Panc1 (cell line): Measurements from ENCODE around the gene CDAN1.

ENCODE experiments used
- POLR2AphosphoS5 ChIP-seq: IDR thresholded peaks from 2 replicates; pipeline ENCODE4 v1.6.1; 2012; ENCODE audit warnings: mild to moderate bottlenecking, low read depth, low read length, moderate library complexity
- SIN3A ChIP-seq: IDR thresholded peaks from 2 replicates; pipeline ENCODE4 v1.6.1; 2012; ENCODE audit warnings: low read depth, mild to moderate bottlenecking, low read length, moderate library complexity, borderline replicate concordance; ENCODE audit not compliant: insufficient read depth
- TCF7L2 ChIP-seq: IDR thresholded peaks from 2 replicates; pipeline ENCODE4 v1.6.1; 2011; ENCODE audit warnings: mild to moderate bottlenecking, low read depth, low read length, inconsistent platforms
- TF ChIP-seq, protein P1 (sequence below): fragments of 450-650 bp; IDR thresholded peaks from 2 replicates; pipeline ENCODE4 v1.5.1; 2017; ENCODE audit warnings: mild to moderate bottlenecking
- TF ChIP-seq, protein P2 (sequence below), 2 experiments: IDR thresholded peaks; 2 replicates each; pipeline ENCODE4 v1.6.1; 2011 to 2012; ENCODE audit warnings: low read depth in 2 of 2, control low read depth in 1 of 2, low read length in 1 of 2, mild to moderate bottlenecking in 1 of 2, moderate library complexity in 1 of 2; ENCODE audit not compliant: insufficient read depth in 1 of 2

DNA sequence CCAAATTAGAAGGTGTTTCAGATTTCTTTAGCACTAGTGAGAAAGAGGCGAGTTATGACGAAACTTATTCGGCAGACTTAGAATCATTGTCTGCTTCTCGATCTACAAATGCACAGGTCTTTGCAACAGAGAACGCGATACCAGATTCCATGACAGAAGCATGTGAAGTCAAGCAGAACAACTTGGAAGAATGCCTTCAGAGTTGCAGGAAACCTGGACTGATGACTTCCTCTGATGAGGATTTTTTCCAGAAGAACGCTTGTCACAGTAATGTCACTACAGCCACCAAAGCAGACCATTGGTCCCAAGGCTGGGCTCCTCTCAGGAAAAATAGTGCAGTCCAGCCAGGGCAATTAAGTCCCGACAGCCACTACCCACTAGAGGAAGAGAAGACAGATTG is 50.6 kb downstream of the CDAN1 start:
- TF ChIP-seq, protein P1, sequence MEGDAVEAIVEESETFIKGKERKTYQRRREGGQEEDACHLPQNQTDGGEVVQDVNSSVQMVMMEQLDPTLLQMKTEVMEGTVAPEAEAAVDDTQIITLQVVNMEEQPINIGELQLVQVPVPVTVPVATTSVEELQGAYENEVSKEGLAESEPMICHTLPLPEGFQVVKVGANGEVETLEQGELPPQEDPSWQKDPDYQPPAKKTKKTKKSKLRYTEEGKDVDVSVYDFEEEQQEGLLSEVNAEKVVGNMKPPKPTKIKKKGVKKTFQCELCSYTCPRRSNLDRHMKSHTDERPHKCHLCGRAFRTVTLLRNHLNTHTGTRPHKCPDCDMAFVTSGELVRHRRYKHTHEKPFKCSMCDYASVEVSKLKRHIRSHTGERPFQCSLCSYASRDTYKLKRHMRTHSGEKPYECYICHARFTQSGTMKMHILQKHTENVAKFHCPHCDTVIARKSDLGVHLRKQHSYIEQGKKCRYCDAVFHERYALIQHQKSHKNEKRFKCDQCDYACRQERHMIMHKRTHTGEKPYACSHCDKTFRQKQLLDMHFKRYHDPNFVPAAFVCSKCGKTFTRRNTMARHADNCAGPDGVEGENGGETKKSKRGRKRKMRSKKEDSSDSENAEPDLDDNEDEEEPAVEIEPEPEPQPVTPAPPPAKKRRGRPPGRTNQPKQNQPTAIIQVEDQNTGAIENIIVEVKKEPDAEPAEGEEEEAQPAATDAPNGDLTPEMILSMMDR, result no peak
- TF ChIP-seq SIN3A (no peak), POLR2AphosphoS5 (no peak), TCF7L2 (no peak)
- TF ChIP-seq, protein P2, sequence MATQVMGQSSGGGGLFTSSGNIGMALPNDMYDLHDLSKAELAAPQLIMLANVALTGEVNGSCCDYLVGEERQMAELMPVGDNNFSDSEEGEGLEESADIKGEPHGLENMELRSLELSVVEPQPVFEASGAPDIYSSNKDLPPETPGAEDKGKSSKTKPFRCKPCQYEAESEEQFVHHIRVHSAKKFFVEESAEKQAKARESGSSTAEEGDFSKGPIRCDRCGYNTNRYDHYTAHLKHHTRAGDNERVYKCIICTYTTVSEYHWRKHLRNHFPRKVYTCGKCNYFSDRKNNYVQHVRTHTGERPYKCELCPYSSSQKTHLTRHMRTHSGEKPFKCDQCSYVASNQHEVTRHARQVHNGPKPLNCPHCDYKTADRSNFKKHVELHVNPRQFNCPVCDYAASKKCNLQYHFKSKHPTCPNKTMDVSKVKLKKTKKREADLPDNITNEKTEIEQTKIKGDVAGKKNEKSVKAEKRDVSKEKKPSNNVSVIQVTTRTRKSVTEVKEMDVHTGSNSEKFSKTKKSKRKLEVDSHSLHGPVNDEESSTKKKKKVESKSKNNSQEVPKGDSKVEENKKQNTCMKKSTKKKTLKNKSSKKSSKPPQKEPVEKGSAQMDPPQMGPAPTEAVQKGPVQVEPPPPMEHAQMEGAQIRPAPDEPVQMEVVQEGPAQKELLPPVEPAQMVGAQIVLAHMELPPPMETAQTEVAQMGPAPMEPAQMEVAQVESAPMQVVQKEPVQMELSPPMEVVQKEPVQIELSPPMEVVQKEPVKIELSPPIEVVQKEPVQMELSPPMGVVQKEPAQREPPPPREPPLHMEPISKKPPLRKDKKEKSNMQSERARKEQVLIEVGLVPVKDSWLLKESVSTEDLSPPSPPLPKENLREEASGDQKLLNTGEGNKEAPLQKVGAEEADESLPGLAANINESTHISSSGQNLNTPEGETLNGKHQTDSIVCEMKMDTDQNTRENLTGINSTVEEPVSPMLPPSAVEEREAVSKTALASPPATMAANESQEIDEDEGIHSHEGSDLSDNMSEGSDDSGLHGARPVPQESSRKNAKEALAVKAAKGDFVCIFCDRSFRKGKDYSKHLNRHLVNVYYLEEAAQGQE (IDR thresholded peaks at IDR 0.05; ENCODE audit: insufficient read depth in 1 of 2, low read depth in 2 of 2, low read length in 1 of 2), result no peak
